ENCODE results near the gene CIT. TPM values are rescaled to one million over a fixed set of nuclear protein-coding genes. Genes with fewer than 3 reads are reported as not detected.

The CIT gene
- total and polyA plus RNA-seq, 9 of the 15 experiments (the other 6 are each of a cell fraction or from before 2014, with no cell fraction given): 1.1 to 46.7 (median 21.3) TPM

GRCh38 chr12:119883791-119884190 lies 6.7 kb upstream of the CIT start (continued):
- TF ChIP-seq THRB (CRISPR knock-in tag; conservative IDR thresholded peaks at IDR 0.05) (peak; percentile 63; the same call in 1 of the 2 replicates), THRAP3 (IDR thresholded peaks at IDR 0.05; ENCODE audit: borderline replicate concordance) (0 out of 2 replicates have a peak, but pooled peaks have one; percentile 19), ZBTB26 (CRISPR knock-in tag; IDR thresholded peaks at IDR 0.05) (peak; percentile 60; the same call in 1 of the 2 replicates), ARHGAP35 (IDR thresholded peaks at IDR 0.05; ENCODE audit: partially characterized antibody) (peak; percentile 58), TRIM24 (IDR thresholded peaks at IDR 0.05) (peak in 1 of 2 experiments; percentile 56; a peak in 1 of 4 replicates), EHMT2 (IDR thresholded peaks at IDR 0.05) (peak; percentile 61; the same call in 1 of the 2 replicates), CEBPB (tag; IDR thresholded peaks at IDR 0.05) (peak; percentile 62)

GRCh38 chr12:119883237-119883636 lies 6.1 kb upstream of the CIT start:
- 28% methylated on average over 4 of the region's 4 CpGs for whole genome bisulfite sequencing (ENCODE audit: insufficient coverage, low coverage, missing lambda C conversion rate)
- in situ Hi-C loops (cut with MboI): no loop called here
- TF ChIP-seq ZNF316 (IDR thresholded peaks at IDR 0.05) (peak; percentile 92), PKNOX1 (IDR thresholded peaks at IDR 0.05) (no peak), C11orf30 (IDR thresholded peaks at IDR 0.05; ENCODE audit: low read depth) (peak; percentile 79), MAFG (tag; conservative IDR thresholded peaks at IDR 0.05) (peak; percentile 65), GTF2B (IDR thresholded peaks at IDR 0.05; ENCODE audit: extremely low read depth, insufficient read length) (no peak)
- Histone ChIP-seq H3K4me3 (no peak overlapping the region), H3K9me1 (ENCODE audit: control insufficient read depth, insufficient read depth, low read length) (no peaks in the 10 kb centered on the region), H3K27ac (ENCODE audit: extremely low read depth, low read depth, low read length) (no peak overlapping the region), H3K4me2 (ENCODE audit: insufficient read depth, low read length) (no peak overlapping the region), H3K9ac (ENCODE audit: insufficient read depth in 1 of 2, low read depth in 2 of 2, low read length in 2 of 2) (no peak overlapping the region), H3K36me3 (ENCODE audit: control insufficient read depth, insufficient read depth, low read length) (no peaks in the 10 kb centered on the region), H4K20me1 (replicated peaks; ENCODE audit: control insufficient read depth, insufficient read depth, low read length) (no peaks in the 10 kb centered on the region), H3K27me3 (ENCODE audit: control insufficient read depth in 2 of 2, insufficient read depth in 2 of 2, low read length in 2 of 2) (no peaks in the 10 kb centered on the region; a peak in 1 of 5 replicates), H3K4me1 (replicated peaks in 1 of 2; ENCODE audit: control insufficient read depth in 2 of 2, insufficient read depth in 2 of 2, low read length in 2 of 2) (no peaks in the 10 kb centered on the region), H3K79me2 (ENCODE audit: control insufficient read depth, insufficient read depth, low read length) (no peaks in the 10 kb centered on the region), H3K9me3 (replicated peaks; ENCODE audit: control insufficient read depth, insufficient read depth, low read depth, low read length) (no peaks in the 10 kb centered on the region), H2AFZ (ENCODE audit: low read depth, low read length) (no peak overlapping the region)
- CTCF ChIA-PET (ENCODE audit: low intra/inter-chr PET ratio): no interaction called here
- ATAC-seq (no peak), DNase-seq (ENCODE audit: extremely low read depth in 1 of 4, low spot score in 3 of 4) (no peak), FAIRE-seq (no peak)
- no TSS peak for BruUV-seq (replicated peaks)
- intact Hi-C loops (cut with micrococcal nuclease): no loop called here
- POLR2A ChIA-PET: no interaction called here

Data from K562 (cell line).